ENCODE results near the gene PPID.
"Not testable (repeated sequence)": the region's sequence is repeated elsewhere in the genome, so short reads cannot be mapped to it uniquely, and the experiment has no call there.

DNA sequence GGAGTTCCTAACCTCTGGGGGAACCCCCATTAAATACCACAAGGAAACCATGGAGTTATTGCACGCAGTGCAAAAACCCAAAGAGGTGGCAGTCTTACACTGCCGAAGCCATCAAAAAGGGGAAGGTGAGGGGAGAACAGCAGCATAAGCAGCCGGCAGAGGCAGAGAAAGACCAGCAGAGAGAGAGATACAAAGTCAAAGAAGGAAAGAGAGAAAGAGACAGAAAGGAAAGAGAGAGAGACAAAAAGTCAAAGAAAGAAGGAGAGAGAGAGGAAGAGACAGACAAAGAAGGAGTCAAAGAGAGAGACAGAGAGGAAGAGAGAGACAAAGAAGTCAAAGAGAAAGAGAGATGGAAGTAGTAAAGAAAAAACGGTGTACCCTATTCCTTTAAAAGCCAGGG lies 59.9 kb downstream of the PPID start:
- TF ChIP-seq CTCF (IDR thresholded peaks at IDR 0.05 in 4 of 5, conservative IDR thresholded peaks at IDR 0.05 in 1 of 5); POLR2A (IDR thresholded peaks at IDR 0.05): not testable (repeated sequence)
